UCSD-AML1 (cell line): ENCODE measurements around the gene HPSE2.

Source experiments
- DNase-seq: peaks from one replicate; lab custom pipeline; 2025; ENCODE audit not compliant: unreplicated experiment; lab: John Stamatoyannopoulos, UW

HPSE2 gene

DNA sequence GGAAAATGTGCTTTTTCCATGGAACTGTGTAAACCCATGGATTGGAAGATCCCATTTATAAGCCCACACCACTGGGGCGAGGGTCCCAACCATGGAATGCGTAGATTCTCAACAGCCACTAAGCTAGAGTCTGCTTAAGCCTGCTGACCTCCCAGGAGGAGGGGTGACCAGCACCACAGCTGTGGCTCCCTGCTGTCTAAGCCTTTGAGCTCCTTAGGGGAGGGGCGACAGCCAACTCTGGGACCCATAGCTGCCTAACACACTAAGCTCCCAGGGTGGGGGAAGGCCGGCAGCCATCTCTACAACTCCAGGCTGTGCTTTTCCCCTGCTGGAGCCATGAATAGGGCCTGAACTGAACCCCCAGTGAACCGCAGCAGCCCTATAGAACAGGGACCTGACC, 539.1 kb downstream of the HPSE2 start:
- no peak for DNase-seq

GRCh38 chr10:98694883-98695282, 540.8 kb downstream of the HPSE2 start:
- DNase-seq, result no peak

GRCh38 chr10:98694014-98694413, 541.6 kb downstream of the HPSE2 start:
- DNase-seq, result no peak

- DNase-seq, result no peak
Observed at GRCh38 chr10:98687685-98688084, 548.0 kb downstream of the HPSE2 start.

- no peak for DNase-seq
Observed at GRCh38 chr10:98684019-98684899, 551.4 kb downstream of the HPSE2 start.

DNA sequence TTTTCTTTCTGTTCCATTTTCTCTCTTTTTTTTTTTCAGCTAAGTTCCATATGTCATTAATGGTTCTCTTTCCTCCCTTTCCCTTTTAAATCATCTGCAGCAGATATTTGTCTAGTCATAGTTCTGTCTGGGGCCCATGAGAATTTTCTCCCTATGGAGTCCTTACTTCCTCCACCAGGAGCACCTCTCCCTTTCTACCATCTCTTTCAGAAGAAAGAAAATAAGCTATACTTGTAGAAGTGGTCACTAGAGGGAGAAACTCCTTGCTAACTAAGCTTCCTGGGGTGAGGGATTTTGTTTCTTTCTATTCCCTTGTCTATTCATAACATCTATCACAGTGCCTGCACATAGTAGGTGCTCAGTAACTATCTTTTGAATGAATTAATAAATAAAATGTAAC, 558.8 kb downstream of the HPSE2 start:
- no peak for DNase-seq

DNA sequence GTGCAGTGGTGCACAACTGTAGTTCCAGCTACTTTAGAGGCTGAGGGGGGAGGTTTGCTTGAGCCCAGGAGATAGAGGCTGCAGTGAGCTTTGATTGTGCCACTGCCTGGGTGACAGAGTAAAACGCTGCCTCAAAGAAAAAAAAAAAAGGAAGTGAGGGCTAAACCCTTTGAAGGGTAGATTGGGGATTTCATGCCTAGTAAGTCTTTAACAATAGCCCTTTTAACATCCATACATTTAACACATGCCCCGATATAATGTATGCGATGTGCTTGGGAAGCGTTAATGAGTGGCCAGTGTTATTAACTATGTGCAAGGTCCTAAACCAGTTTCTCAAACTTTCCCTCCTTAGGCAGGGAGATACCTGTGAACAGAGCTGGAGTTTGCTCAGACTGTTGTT, 559.8 kb downstream of the HPSE2 start:
- no peak for DNase-seq

GRCh38 chr10:98673171-98673782, 562.4 kb downstream of the HPSE2 start:
- no peak for DNase-seq

DNA sequence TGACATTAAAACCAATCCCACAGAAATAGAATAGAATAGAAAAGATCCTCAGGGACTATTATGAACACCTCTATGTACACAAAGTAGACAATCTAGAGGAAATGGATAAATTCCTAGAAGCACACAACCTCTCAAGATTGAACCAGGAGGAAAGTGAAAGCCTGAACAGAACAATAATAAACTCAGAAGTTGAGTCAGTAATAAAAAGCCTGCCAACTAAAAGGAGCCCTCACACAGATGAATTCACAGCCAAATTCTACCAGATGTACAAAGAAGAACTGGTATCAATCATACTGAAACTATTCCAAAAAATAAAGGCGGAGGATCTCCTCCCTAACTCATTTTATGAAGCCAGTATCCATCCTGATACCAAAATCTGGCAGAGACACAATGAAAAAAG, 568.6 kb downstream of the HPSE2 start:
- DNase-seq, result no peak

DNA sequence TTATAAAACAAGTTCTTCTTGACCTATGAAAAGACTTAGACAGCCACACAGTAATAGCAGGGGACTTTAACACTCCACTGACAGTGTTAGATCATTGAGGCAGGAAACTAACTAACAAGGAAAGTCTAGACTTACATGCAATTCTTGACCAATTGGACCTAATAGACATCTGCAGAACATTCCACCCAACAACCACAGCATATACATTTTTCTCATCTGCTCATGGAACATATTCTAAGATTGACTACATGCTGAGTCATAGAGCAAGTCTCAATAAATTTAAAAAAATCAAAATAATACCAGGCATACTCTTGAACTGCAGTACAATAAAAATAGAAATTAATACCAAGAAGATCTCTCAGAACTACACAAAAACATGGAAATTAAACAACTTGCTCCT, 569.4 kb downstream of the HPSE2 start:
- DNase-seq, result no peak

- peak; percentile 9 for DNase-seq
Observed at GRCh38 chr10:98664329-98665042, 571.2 kb downstream of the HPSE2 start.

DNA sequence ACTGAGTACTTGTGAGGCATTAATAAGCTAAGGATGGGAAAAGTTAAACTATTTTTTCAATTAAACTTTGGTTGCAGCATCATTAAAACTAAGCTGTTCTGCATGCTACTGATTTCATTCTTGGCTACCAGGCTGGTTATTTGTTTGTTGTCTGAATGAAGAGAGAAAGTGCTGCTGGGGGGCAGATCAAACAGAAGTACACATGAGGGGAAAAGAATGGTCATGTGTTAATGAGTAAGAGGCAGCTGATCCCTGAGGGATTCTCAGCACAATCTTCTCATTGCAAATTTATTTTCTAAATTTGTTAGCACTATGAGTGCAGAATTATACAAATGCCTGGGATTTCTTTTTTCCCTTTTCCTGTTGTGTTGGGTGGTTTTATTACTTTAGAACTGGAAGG, 575.7 kb downstream of the HPSE2 start:
- DNase-seq, result no peak

- no peak for DNase-seq
Observed at GRCh38 chr10:98655492-98655891, 580.2 kb downstream of the HPSE2 start.

DNA sequence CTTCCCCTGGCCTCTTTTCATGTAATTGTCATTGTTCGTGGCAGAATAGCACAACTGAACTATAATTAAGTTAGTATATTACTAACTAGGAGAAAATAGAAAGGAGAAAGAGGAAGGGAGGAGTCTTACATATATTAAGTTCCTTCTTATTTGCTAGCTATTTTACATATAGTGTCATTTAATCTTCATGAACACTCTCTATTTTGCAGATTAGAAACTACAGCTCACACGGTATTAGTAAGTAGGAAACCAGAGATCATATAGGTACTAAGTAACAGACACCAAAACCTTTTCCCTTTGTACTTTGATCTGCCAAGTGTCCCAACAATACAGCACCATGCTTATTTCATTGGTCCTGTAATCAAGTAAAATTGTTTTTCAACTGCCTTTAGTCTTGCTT, 586.5 kb downstream of the HPSE2 start:
- no peak for DNase-seq

DNA sequence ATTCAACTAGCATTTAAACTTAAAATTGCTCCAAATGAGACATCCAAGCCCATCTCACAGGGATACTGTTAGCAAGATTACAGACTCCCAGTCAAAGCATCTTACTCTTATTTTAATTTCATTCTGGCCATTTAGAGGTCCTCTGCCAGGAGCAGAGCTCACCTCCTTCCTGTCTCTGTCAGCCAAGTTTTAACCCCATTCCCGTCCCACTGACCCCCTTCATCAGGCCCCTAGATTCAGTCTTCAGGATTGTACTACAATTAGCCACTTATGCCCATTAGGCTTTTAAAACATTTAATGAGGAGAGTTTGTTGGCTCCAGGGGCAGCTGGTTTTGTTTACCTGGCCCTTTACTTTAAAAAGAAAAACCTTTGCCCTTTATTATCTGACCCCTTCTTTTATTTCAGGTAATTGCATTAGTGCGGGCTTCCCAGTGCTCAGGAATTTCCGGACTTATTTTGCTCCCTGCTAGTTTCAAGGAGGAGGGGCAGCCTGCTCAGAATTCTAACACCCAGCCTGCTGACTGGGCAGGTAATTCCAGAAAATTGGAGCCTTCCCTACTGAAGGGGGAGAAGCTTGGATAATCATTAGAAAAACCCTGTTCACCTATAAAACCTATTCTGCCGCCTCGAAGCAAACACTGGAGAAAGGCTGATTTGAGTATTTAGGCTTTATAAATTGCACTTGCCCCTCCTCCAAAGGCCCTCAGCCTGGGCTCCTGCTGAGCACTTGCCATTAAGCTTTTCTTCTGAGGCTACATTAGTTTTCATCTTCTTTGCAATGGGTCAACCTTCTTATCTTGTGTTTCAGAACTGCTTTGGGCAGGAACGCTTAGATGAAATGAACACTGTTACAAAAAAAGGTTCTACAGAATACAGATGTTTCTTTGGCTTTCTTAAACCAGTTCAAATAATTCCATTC, 588.4 kb downstream of the HPSE2 start:
- DNase-seq, result no peak

GRCh38 chr10:98644466-98644865, 591.2 kb downstream of the HPSE2 start:
- no peak for DNase-seq

DNA sequence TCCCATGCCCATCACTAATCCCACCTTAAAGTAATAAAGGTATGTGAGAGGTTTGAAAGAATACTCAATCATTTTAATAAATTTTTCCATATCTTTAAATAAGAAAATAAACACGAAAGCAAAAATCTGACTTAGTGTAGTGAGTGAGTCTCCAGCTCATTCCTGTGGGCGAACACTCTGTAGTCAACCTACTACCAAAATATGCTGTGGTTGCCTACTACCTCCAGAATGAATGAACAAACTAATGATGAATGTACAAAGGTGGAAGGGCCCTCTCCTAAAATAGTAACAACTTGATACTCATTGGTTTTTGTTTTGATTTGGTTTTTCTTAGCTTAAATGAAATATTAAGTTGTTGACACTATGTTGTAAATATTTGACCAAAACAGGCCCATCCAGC, 593.4 kb downstream of the HPSE2 start:
- no peak for DNase-seq

DNA sequence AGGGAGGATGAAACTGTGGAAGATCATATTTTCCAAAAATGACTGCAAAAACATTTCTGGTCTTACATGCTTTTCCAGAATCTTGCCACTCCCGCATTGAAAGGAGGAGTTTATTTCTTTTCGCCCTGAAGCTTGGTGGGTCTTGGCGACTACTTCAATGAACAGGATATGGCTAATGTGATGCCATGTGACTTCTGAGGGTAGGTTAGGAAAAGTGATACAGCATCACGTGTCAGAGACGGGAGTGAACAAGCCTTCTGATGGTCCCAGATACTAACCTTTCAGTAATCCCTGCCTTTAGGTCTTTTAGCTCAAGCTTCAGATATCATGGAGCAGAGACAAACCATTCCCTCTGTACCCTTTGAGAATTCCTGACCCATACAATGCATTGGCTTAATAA, 596.7 kb downstream of the HPSE2 start:
- DNase-seq, result no peak

- no peak for DNase-seq
Observed at GRCh38 chr10:98636921-98637329, 598.7 kb downstream of the HPSE2 start.

- no peak for DNase-seq
Observed at GRCh38 chr10:98632456-98633150, 603.0 kb downstream of the HPSE2 start.
